DLD1 (cell line): ENCODE data around the gene MYB.
"Not testable (repeated sequence)": the region's sequence is repeated elsewhere in the genome, so short reads cannot be mapped to it uniquely, and the experiment has no call there.

Source experiments
- in situ Hi-C: cut with HindIII; loops from 2 replicates; pipeline ENCODE4 v1.10.0; 2017; ENCODE audit warnings: low sequenced_read_pairs

MYB gene

GRCh38 chr6:135163440-135163738 is 17.7 kb upstream of the MYB start:
- in situ Hi-C loops: no loop called here

GRCh38 chr6:135164387-135164786 is 16.7 kb upstream of the MYB start:
- in situ Hi-C loops: not testable (repeated sequence)

- in situ Hi-C loops: loop anchor here (5.0 kb wide), 1 partner anchor 43 kb away; no protein-coding TSS in a partner anchor
Observed at GRCh38 chr6:135165031-135165430, 16.1 kb upstream of the MYB start.

- in situ Hi-C loops: loop anchor here (5.0 kb wide), 1 partner anchor 44 kb away; no protein-coding TSS in a partner anchor
Observed at GRCh38 chr6:135166515-135166914, 14.6 kb upstream of the MYB start.

GRCh38 chr6:135167617-135168016 is 13.5 kb upstream of the MYB start:
- in situ Hi-C loops: loop anchor here (5.0 kb wide), 1 partner anchor 45 kb away; no protein-coding TSS in a partner anchor

- in situ Hi-C loops: loop anchor here (5.0 kb wide), 1 partner anchor 46 kb away; no protein-coding TSS in a partner anchor
Observed at GRCh38 chr6:135168766-135169165, 12.3 kb upstream of the MYB start.

- in situ Hi-C loops: no loop called here
Observed at GRCh38 chr6:135170238-135170637, 10.9 kb upstream of the MYB start.

- in situ Hi-C loops: no loop called here
Observed at GRCh38 chr6:135170849-135171248, 10.3 kb upstream of the MYB start.

- in situ Hi-C loops: no loop called here
Observed at GRCh38 chr6:135173242-135173988, 7.7 kb upstream of the MYB start.

GRCh38 chr6:135173989-135174484 is 7.1 kb upstream of the MYB start:
- in situ Hi-C loops: no loop called here

GRCh38 chr6:135176058-135176457 is 5.0 kb upstream of the MYB start:
- in situ Hi-C loops: no loop called here

GRCh38 chr6:135176464-135176863 is 4.6 kb upstream of the MYB start:
- in situ Hi-C loops: no loop called here

GRCh38 chr6:135179372-135179771 is 1.7 kb upstream of the MYB start:
- in situ Hi-C loops: no loop called here

- in situ Hi-C loops: no loop called here
Observed at GRCh38 chr6:135179920-135180541, 1.1 kb upstream of the MYB start.

- in situ Hi-C loops: no loop called here
Observed at GRCh38 chr6:135181333-135182070, 394 bp downstream of the MYB start.

GRCh38 chr6:135182071-135183001 is 1.2 kb downstream of the MYB start:
- in situ Hi-C loops: no loop called here

GRCh38 chr6:135183002-135183531 is 2.0 kb downstream of the MYB start:
- in situ Hi-C loops: no loop called here

GRCh38 chr6:135183532-135184440 is 2.7 kb downstream of the MYB start:
- in situ Hi-C loops: no loop called here

GRCh38 chr6:135185483-135185882 is 4.4 kb downstream of the MYB start:
- in situ Hi-C loops: no loop called here
